ENCODE results near the gene CHST8. TPM values are rescaled to one million over a fixed set of nuclear protein-coding genes. Genes with fewer than 3 reads are reported as not detected.

Gene CHST8
- total RNA-seq, 1 donor from 2014 or later = 0.96 TPM

GRCh38 chr19:33718651-33719254 is 97.0 kb downstream of the CHST8 start:
- H3K27ac Mint-ChIP-seq (ENCODE audit: unreplicated experiment) = no peak overlapping the region
- H3K27me3 Mint-ChIP-seq (ENCODE audit: low read depth) = peaks cover 35% of the 10 kb centered on the region
- H3K9me3 Mint-ChIP-seq = peaks cover 5% of the 10 kb centered on the region
- no peaks in the 10 kb centered on the region for H3K36me3 Mint-ChIP-seq (ENCODE audit: low read depth)
- no peak for DNase-seq (ENCODE audit: low read depth, low spot score)
- H3K4me1 Mint-ChIP-seq = no peaks in the 10 kb centered on the region
- TF ChIP-seq, protein P1, sequence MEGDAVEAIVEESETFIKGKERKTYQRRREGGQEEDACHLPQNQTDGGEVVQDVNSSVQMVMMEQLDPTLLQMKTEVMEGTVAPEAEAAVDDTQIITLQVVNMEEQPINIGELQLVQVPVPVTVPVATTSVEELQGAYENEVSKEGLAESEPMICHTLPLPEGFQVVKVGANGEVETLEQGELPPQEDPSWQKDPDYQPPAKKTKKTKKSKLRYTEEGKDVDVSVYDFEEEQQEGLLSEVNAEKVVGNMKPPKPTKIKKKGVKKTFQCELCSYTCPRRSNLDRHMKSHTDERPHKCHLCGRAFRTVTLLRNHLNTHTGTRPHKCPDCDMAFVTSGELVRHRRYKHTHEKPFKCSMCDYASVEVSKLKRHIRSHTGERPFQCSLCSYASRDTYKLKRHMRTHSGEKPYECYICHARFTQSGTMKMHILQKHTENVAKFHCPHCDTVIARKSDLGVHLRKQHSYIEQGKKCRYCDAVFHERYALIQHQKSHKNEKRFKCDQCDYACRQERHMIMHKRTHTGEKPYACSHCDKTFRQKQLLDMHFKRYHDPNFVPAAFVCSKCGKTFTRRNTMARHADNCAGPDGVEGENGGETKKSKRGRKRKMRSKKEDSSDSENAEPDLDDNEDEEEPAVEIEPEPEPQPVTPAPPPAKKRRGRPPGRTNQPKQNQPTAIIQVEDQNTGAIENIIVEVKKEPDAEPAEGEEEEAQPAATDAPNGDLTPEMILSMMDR (conservative IDR thresholded peaks at IDR 0.05) = no peak
- H3K4me3 Mint-ChIP-seq = no peak overlapping the region

GRCh38 chr19:33719366-33720154 is 97.8 kb downstream of the CHST8 start:
- TF ChIP-seq, protein P1 (conservative IDR thresholded peaks at IDR 0.05) = no peak
- Mint-ChIP-seq H3K36me3 (ENCODE audit: low read depth) (no peaks in the 10 kb centered on the region), H3K27ac (ENCODE audit: unreplicated experiment) (no peak overlapping the region), H3K9me3 (peaks cover 5% of the 10 kb centered on the region), H3K4me1 (no peaks in the 10 kb centered on the region), H3K27me3 (ENCODE audit: low read depth) (peaks cover 34% of the 10 kb centered on the region), H3K4me3 (no peak overlapping the region)
- no peak for DNase-seq (ENCODE audit: low read depth, low spot score)

DNA sequence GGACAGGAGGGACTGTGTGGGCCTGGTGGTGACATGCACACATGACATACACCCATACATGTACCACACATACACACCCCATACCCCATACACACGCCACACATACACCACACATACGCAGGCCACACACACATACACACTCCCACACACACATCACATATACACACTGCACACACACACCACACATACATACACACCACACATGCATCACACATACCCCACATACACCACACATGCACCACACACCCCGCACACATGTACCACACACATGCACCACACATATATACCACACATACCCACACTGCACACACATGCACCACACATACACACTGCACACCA is 98.4 kb downstream of the CHST8 start:
- Mint-ChIP-seq H3K9me3 (peaks cover 2% of the 10 kb centered on the region), H3K4me1 (no peaks in the 10 kb centered on the region), H3K27me3 (ENCODE audit: low read depth) (peaks cover 28% of the 10 kb centered on the region), H3K36me3 (ENCODE audit: low read depth) (no peaks in the 10 kb centered on the region), H3K27ac (ENCODE audit: unreplicated experiment) (no peak overlapping the region), H3K4me3 (no peak overlapping the region)
- DNase-seq (ENCODE audit: low read depth, low spot score) = no peak
- TF ChIP-seq, protein P1 (conservative IDR thresholded peaks at IDR 0.05) = no peak

- no peaks in the 10 kb centered on the region for H3K4me1 Mint-ChIP-seq
- TF ChIP-seq, protein P1 (conservative IDR thresholded peaks at IDR 0.05) = peak; percentile 22
- H3K4me3 Mint-ChIP-seq = no peak overlapping the region
Observed at GRCh38 chr19:33720691-33721682, 99.2 kb downstream of the CHST8 start.

GRCh38 chr19:33721735-33722297 is 100.1 kb downstream of the CHST8 start:
- TF ChIP-seq, protein P1 (conservative IDR thresholded peaks at IDR 0.05) = no peak
- H3K4me1 Mint-ChIP-seq = no peaks in the 10 kb centered on the region
- H3K4me3 Mint-ChIP-seq = no peak overlapping the region
- H3K36me3 Mint-ChIP-seq (ENCODE audit: low read depth) = no peaks in the 10 kb centered on the region
- DNase-seq (ENCODE audit: low read depth, low spot score) = no peak
- no peak overlapping the region for H3K27ac Mint-ChIP-seq (ENCODE audit: unreplicated experiment)
- peaks cover 2% of the 10 kb centered on the region for H3K9me3 Mint-ChIP-seq
- peaks cover 12% of the 10 kb centered on the region for H3K27me3 Mint-ChIP-seq (ENCODE audit: low read depth)

More at GRCh38 chr19:33720691-33721682, 99.2 kb downstream of the CHST8 start:
- Mint-ChIP-seq H3K36me3 (ENCODE audit: low read depth) (no peaks in the 10 kb centered on the region), H3K27ac (ENCODE audit: unreplicated experiment) (no peak overlapping the region), H3K27me3 (ENCODE audit: low read depth) (peaks cover 19% of the 10 kb centered on the region), H3K9me3 (peaks cover 2% of the 10 kb centered on the region)
- DNase-seq (ENCODE audit: low read depth, low spot score) = no peak

Measured in neural crest cell (in vitro differentiated cells).